ENCODE measurements around the gene SLC38A6.

- no peak for TF ChIP-seq CTCF (IDR thresholded peaks at IDR 0.05)
- no peak for TF ChIP-seq POLR2A (IDR thresholded peaks at IDR 0.05)
Measured at GRCh38 chr14:60974090-60974651, 6.9 kb upstream of the SLC38A6 start.
